HG02852 (cell line): ENCODE measurements around the gene COA6.
"Not testable (repeated sequence)": the region's sequence is repeated elsewhere in the genome, so short reads cannot be mapped to it uniquely, and the experiment has no call there.

Experiments
- ATAC-seq: cut with Tn5 transposase; IDR thresholded peaks from one replicate; pipeline ENCODE4 v1.9.1; 2021; ENCODE audit warnings: mild to moderate bottlenecking, moderate library complexity; ENCODE audit not compliant: unreplicated experiment

The COA6 gene

DNA sequence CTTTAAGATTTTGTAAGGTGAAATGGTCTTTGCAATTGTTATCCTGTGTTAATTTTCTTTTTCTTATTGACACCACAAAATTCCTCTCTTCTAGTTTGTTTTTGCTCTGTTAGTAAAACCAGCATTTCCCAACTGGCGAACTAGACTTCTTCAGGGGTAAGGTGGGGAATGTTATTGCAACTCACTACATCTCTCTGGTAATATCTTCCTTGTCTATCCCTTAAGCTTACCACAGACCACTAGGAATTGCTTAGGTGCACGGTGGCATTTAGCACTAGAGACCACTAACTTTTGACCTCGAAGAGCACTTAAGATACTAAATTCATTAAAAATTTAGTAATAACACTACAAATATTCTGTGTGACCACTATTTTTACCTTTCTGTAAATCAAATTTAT is 4.2 kb upstream of the COA6 start:
- ATAC-seq = no peak

DNA sequence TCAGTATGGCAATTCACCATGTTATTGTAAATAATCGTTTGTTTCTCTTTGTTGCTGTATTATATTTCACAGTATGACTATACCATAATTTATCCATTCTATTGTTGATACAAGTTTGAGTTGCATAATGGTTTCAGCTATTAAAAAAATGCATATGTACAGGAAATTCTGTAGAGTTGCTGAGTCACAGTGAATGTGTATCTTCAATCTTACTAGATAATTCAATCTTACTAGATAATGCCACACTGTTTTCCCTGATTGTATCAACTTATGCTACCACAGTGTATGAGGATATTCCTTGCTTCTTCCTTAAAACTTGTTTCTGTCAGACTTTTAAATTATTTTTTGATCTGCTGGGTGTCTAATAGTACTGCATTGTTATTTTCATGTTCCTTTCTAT is 3.5 kb upstream of the COA6 start:
- no peak for ATAC-seq

DNA sequence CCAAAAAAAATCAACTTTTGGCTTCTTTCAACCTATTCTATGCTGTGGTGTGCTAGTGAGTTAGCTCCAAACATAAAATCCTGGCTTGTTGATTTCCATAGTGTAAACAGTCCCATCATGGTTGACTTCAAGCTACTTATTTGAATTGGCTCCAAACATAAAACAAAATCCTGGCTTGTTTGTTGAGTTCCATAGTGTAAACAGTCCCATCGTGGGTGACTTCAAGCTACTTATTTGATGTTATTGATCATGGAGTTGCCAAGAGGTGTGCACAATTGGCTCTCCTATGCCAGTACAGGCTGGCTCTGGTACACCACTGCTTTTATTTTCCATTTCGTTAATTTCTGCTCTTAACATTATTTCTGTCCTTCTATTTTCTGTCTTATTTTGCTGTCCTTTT is 1.8 kb upstream of the COA6 start:
- ATAC-seq = no peak

- no peak for ATAC-seq
Observed at GRCh38 chr1:234372011-234372757, 1.1 kb upstream of the COA6 start.

DNA sequence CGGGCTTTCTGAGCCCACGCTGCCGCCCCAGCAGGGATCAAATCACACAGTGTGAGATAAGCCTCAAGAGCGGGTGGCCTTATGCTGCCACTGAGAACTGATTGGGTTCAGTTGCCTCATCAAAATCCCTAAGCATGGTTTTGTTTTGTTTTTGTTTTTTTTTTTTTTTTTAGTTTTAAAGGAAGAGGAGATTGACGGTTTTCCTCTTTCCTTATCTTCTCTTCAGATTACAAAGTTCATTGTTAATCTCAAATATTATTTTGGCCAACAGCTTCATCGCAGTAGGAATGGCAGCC is 651 bp downstream of the COA6 start:
- peak; percentile 26 for ATAC-seq

GRCh38 chr1:234375672-234376071 is 2.4 kb downstream of the COA6 start:
- ATAC-seq = no peak

- not testable (repeated sequence) for ATAC-seq
Observed at GRCh38 chr1:234379591-234380109, 6.4 kb downstream of the COA6 start.

DNA sequence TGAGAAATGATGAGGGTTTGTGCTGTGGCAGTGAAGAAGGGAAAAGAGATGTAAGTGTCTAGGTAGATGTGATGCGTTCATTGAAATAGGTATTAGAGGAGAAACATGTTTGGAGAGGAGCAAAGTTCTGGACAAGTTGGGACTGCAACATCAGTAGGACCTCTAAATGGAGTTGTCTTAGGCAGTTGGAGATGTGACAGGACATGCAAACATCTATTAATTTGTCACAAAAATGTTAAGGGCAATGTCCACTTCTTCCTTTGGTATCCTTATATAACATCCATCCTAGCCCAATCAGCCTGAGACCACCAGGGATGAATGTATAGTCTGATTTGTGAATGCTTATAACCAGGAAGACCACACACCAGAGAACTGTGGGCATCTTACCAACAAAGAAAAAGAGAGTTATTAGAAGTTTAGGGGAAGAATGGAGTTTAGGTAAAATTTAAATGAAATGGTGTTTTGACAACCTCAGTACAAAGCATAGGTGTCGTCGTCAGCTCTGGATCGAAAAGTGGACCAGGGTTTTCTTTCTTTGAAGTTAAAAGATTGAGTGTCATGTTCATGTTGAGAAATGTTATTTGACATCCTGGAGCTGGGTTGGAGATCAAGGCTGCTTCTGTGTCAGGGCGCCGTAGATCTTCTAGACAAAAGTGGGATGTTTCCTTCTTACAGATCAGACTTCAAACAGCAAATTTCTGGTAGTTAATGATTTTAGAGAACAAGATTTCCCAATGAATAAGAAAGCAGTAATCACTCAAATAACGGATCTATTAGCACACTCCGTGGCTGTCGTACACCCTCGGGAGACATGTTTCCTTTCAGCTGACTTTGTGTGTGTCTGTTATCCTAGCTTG is 8.7 kb downstream of the COA6 start:
- ATAC-seq = no peak

GRCh38 chr1:234386122-234386521 is 12.9 kb downstream of the COA6 start:
- no peak for ATAC-seq

GRCh38 chr1:234388094-234388493 is 14.8 kb downstream of the COA6 start:
- ATAC-seq = no peak

- ATAC-seq = no peak
Observed at GRCh38 chr1:234393190-234393589, 19.9 kb downstream of the COA6 start.

- ATAC-seq = no peak
Observed at GRCh38 chr1:234395297-234395696, 22.0 kb downstream of the COA6 start.

GRCh38 chr1:234396092-234396491 is 22.8 kb downstream of the COA6 start:
- no peak for ATAC-seq

DNA sequence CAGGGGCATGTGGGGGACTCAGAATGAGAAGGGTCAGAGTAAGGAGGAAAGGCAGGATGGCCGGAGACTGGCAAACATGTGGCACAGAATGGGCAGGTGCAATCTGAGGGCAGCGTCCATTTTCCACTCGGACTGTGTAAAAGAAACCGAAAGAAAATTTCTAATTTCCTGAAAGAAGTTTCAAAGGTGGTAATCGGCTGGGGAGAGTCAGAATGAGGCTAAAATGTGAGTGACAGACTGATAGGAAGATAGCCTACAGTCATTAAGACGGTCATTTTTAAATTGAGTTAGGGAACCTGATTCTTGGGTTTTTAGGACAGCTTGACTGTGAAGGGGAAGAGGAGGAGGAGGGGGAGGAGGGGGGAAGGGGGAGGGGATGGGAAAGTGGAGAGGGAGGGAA is 23.6 kb downstream of the COA6 start:
- no peak for ATAC-seq

DNA sequence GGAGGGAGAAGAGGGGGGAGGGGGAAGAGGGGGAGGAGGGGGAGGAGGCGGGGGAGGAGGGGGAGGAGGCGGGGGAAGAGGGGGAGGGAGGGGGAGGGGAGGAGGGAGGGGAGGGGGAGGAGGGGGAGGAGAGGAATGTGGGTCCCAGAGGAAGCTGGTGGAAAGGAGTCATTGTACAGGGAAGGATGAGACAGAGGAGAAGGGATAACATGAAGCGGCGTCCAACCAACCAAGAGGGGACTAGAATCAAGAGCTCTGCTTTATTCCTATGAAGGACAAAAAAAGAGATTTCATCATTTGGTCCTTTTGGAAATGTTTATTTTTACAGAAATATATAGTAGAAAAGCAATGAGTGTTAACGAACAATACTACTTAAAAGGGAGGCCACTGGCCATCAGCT is 24.5 kb downstream of the COA6 start:
- no peak for ATAC-seq

DNA sequence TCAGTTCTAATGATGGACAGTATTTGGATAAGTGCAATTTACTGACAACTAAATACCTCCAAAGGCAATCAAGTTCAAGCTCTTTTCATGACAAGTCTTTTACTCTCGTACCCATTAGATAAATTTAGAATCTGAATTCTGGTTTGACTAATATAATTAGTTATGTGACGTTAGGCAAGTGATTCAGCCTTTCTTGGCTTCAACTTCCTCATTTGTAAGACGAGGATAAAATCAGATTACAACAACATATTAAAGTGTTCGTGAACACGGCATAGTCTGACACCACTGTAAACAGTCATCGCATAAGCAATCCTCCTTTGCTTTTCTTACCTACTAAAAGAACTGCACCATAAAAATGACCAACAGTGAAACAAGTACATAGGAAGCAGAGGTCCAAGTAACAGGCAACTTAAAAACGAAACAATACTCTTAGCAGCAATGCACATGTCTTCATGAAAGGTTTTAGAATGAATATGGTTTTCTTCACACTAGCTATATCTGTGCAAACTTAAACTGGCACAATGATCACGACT is 25.7 kb downstream of the COA6 start:
- peak; percentile 56 for ATAC-seq

DNA sequence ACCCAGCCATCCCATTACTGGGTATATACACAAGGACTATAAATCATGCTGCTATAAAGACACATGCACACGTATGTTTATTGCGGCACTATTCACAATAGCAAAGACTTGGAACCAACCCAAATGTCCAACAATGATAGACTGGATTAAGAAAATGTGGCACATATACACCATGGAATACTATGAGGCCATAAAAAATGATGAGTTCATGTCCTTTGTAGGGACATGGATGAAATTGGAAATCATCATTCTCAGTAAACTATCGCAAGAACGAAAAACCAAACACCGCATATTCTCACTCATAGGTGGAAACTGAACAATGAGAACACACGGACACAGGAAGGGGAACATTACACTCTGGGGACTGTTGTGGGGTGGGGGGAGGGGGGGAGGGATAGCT is 26.3 kb downstream of the COA6 start:
- ATAC-seq = not testable (repeated sequence)

DNA sequence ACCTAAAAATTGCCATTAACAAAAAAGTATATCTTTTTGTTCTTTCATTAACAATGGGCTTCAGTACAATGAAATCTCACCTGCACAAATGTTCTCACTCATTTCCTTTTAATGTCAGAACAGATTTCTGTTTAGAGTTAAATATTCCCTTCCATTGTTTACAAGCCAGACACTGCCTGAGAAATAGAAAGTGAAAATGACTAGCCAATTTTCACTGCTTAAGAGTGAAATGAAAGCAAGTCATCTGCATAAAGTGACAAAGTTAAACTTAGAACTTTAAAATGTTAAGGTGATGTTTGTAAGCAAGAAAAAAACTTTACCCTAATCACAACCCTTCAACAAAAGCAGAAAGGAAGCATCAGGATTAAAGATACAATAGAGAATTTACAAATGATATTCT is 27.5 kb downstream of the COA6 start:
- ATAC-seq = peak; percentile 52

DNA sequence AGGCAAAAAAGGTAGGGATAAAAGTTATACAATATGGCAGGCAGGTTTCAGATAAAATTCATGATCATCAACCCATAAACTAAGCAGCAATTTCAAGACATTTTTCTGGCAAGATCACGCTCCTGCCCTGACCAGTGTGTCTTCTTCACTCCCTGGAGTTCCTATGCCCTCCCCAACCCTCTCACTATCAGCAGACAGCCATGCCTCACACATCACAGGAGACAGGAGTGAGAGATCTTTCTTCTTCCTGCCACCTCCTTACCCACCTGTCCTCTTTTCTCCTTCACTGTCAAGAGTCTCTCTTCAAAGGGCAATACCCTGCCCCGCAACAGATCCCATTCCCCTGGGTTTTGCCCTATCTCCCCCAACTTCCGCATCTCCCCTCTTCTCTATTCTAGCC is 28.4 kb downstream of the COA6 start:
- no peak for ATAC-seq

DNA sequence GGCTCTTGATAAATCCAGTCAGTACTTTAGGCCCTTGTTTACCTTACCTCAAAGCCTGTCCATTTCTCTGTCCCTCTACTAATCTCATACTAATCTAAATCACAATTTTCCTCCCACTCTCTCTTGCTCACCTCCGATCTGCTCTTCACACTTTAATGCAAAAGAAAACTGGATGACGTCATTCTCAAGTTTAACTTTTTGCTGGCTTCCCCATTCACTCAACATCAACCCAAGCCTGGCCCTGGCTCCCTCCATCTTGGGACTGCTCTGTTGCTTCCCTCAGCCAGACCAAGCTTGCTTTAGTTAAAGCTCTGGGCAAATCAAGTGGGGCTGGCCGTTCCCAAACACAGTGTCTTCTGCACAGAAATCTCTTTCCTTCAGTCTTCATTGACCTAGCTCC is 29.7 kb downstream of the COA6 start:
- ATAC-seq = no peak

DNA sequence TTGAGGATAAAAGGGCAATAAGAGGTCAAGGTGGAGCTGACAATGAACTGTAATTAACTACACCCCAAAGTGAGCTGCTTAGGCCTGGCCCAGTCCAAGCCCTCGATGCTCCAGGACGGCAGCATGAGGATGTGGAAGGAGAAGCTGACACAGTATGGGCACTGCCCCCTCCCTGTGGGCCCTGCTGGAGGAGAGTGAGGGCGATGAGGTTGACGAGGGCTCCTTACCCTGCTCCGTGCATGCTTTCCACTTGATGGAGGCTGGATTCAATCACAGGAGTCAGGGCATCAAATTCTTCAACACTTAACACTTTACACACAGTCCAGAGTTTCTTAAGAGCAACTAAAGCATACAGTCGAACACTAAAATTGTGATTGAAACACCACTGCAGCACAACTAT is 32.4 kb downstream of the COA6 start:
- no peak for ATAC-seq

- ATAC-seq = no peak
Observed at GRCh38 chr1:234406871-234407270, 33.6 kb downstream of the COA6 start.
